Testis (tissue), 3 donors: ENCODE data around the gene TXLNA. TPM values are rescaled to one million over a fixed set of nuclear protein-coding genes. Genes with fewer than 3 reads are reported as not detected.

Experiments used
- DNase-seq: peaks from one replicate; pipeline ENCODE4 v3.0.0-alpha.2; 2019
- H3K27ac ChIP-seq, 2 donors: fragments of 200-600 bp; sonication (generic); one replicate each; pipeline ENCODE4 v1.5.1; 2019
- H3K27me3 ChIP-seq: fragments of 200-600 bp; sonication (generic); one replicate; pipeline ENCODE4 v1.5.1; 2019
- H3K36me3 ChIP-seq: fragments of 200-600 bp; sonication (generic); one replicate; pipeline ENCODE4 v1.5.1; 2017; ENCODE audit warnings: low read depth; ENCODE audit errors: missing control alignments
- H3K4me1 ChIP-seq: fragments of 200-600 bp; sonication (generic); one replicate; pipeline ENCODE4 v1.5.1; 2019
- H3K4me3 ChIP-seq, 2 donors: fragments of 200-600 bp; sonication (generic); one replicate each; pipeline ENCODE4 v1.5.1; 2017 to 2019
- H3K9me3 ChIP-seq: fragments of 200-600 bp; sonication (generic); one replicate; pipeline ENCODE4 v1.5.1; 2017
- CTCF ChIP-seq, 3 experiments: fragments of 450-650 bp in 2 of 3; fragments of 200-600 bp in 1 of 3; sonication (generic) in 1 of 3; IDR thresholded peaks; one replicate each; pipeline ENCODE4 v1.5.1; 2016 to 2019; ENCODE audit warnings: antibody characterized with exemption in 3 of 3, mild to moderate bottlenecking in 2 of 3, moderate library complexity in 1 of 3
- POLR2A ChIP-seq: fragments of 450-650 bp; IDR thresholded peaks from one replicate; pipeline ENCODE4 v1.6.1; 2017; ENCODE audit warnings: antibody characterized with exemption, mild to moderate bottlenecking, moderate library complexity
- WGBS, 2 donors: methylation state at CpG; one replicate each; pipeline ENCODE4 v1.1.5; 2018; 5-methylcytosine and 5-hydroxymethylcytosine counted together
- intact Hi-C: fragments of 100-400 bp; cut with DNase I; formaldehyde crosslinking; loops from one replicate; pipeline ENCODE4 v1.15.1; 2023; ENCODE audit warnings: low total_unique reads
- polyA plus RNA-seq: library from polyadenylated mRNA; stranded (reverse); fragments of 350-450 nt; fragmentation: Illumina TruSeq; extraction: RNeasy Lipid Tissue Mini Kit (QIAGEN cat#74804); gene quantifications from one replicate; pipeline ENCODE4 v1.2.3, GENCODE V29; 2014; ENCODE audit warnings: low read depth, low replicate concordance; ENCODE audit not compliant: insufficient read depth
- total RNA-seq, 2 donors: library from RNA; depleted of rRNA; stranded (reverse); fragments of >200 nt; gene quantifications; one replicate each; pipeline ENCODE4 v1.2.3, GENCODE V29; 2016

TXLNA gene
- total and polyA plus RNA-seq, 3 donors from 2014 or later = 52.6 to 69.2 (median 67.6) TPM

GRCh38 chr1:32224285-32224684 is 44.8 kb downstream of the TXLNA start:
- intact Hi-C loops = no loop called here
- peaks cover 25% of the 10 kb centered on the region for H3K4me1 ChIP-seq
- no peaks in the 10 kb centered on the region for H3K36me3 ChIP-seq
- 89 to 92% methylated on average over 4 of the region's 4 CpGs for WGBS, 2 donors
- TF ChIP-seq CTCF (IDR thresholded peaks at IDR 0.05) (no peak), POLR2A (no peak)
- no peak overlapping the region for H3K4me3 ChIP-seq
- H3K27ac ChIP-seq = no peak overlapping the region
- H3K27me3 ChIP-seq = no peaks in the 10 kb centered on the region
- no peak for DNase-seq
- H3K9me3 ChIP-seq = no peaks in the 10 kb centered on the region

- H3K27ac ChIP-seq = no peak overlapping the region
- 71 to 83% methylated on average over 3 of the region's 3 CpGs for WGBS, 2 donors
- intact Hi-C loops = no loop called here
- H3K27me3 ChIP-seq = no peaks in the 10 kb centered on the region
- TF ChIP-seq POLR2A = no peak
- TF ChIP-seq CTCF (IDR thresholded peaks at IDR 0.05) = no peak
- H3K36me3 ChIP-seq = no peaks in the 10 kb centered on the region
- H3K9me3 ChIP-seq = no peaks in the 10 kb centered on the region
- peaks cover 2% of the 10 kb centered on the region for H3K4me1 ChIP-seq
- H3K4me3 ChIP-seq = no peak overlapping the region
- DNase-seq = no peak
Observed at GRCh38 chr1:32228771-32229170, 49.3 kb downstream of the TXLNA start.

- H3K4me1 ChIP-seq = peaks cover 28% of the 10 kb centered on the region
- H3K4me3 ChIP-seq = no peak overlapping the region
- no peaks in the 10 kb centered on the region for H3K27me3 ChIP-seq
- intact Hi-C loops = no loop called here
- H3K36me3 ChIP-seq = no peaks in the 10 kb centered on the region
- no peak for TF ChIP-seq POLR2A
- TF ChIP-seq CTCF (IDR thresholded peaks at IDR 0.05) = no peak
- no peaks in the 10 kb centered on the region for H3K9me3 ChIP-seq
- H3K27ac ChIP-seq = no peak overlapping the region
- WGBS, 2 donors = 75 to 83% methylated on average over 5 of the region's 5 CpGs
- DNase-seq = no peak
Observed at GRCh38 chr1:32231843-32232432, 52.5 kb downstream of the TXLNA start.

GRCh38 chr1:32232558-32233304 is 53.3 kb downstream of the TXLNA start:
- intact Hi-C loops = no loop called here
- H3K4me1 ChIP-seq = peaks cover 30% of the 10 kb centered on the region
- H3K4me3 ChIP-seq = no peak overlapping the region
- H3K27ac ChIP-seq = no peak overlapping the region
- H3K36me3 ChIP-seq = no peaks in the 10 kb centered on the region
- no peak for TF ChIP-seq POLR2A
- no peak for TF ChIP-seq CTCF (IDR thresholded peaks at IDR 0.05)
- no peaks in the 10 kb centered on the region for H3K27me3 ChIP-seq
- no peaks in the 10 kb centered on the region for H3K9me3 ChIP-seq
- DNase-seq = no peak
- 87 to 92% methylated on average over 8 of the region's 8 CpGs for WGBS, 2 donors
